Measurements from ENCODE around the gene ANK3.

Gene ANK3

GRCh38 chr10:60382946-60383681 is 6.6 kb downstream of the ANK3 start:
- DNase-seq (ENCODE audit: insufficient read length, low spot score): no peak

GRCh38 chr10:60380781-60381180 is 8.9 kb downstream of the ANK3 start:
- no peak for DNase-seq (ENCODE audit: insufficient read length, low spot score)
- no peak for FAIRE-seq

More at GRCh38 chr10:60382946-60383681, 6.6 kb downstream of the ANK3 start:
- no peak for FAIRE-seq

- DNase-seq (ENCODE audit: insufficient read length, low spot score) (no peak), FAIRE-seq (no peak)
Observed at GRCh38 chr10:60377955-60378354, 11.7 kb downstream of the ANK3 start.

- DNase-seq (ENCODE audit: insufficient read length, low spot score) (no peak), FAIRE-seq (no peak)
Observed at GRCh38 chr10:60377042-60377352, 12.7 kb downstream of the ANK3 start.

- FAIRE-seq (no peak), DNase-seq (ENCODE audit: insufficient read length, low spot score) (no peak)
Observed at GRCh38 chr10:60376221-60377041, 13.2 kb downstream of the ANK3 start.

- FAIRE-seq (no peak), DNase-seq (ENCODE audit: insufficient read length, low spot score) (no peak)
Observed at GRCh38 chr10:60375293-60376004, 14.2 kb downstream of the ANK3 start.

GRCh38 chr10:60374836-60375235 is 14.8 kb downstream of the ANK3 start:
- DNase-seq (ENCODE audit: insufficient read length, low spot score) (no peak), FAIRE-seq (no peak)

GRCh38 chr10:60372436-60372835 is 17.2 kb downstream of the ANK3 start:
- DNase-seq (ENCODE audit: insufficient read length, low spot score) (no peak), FAIRE-seq (no peak)

- DNase-seq (ENCODE audit: insufficient read length, low spot score) (no peak), FAIRE-seq (no peak)
Observed at GRCh38 chr10:60369547-60369930, 20.1 kb downstream of the ANK3 start.

- no peak for DNase-seq (ENCODE audit: insufficient read length, low spot score)
- no peak for FAIRE-seq
Observed at GRCh38 chr10:60368875-60369546, 20.7 kb downstream of the ANK3 start.

- no peak for DNase-seq (ENCODE audit: insufficient read length, low spot score)
- FAIRE-seq: no peak
Observed at GRCh38 chr10:60367901-60368300, 21.8 kb downstream of the ANK3 start.

- FAIRE-seq (no peak), DNase-seq (ENCODE audit: insufficient read length, low spot score) (no peak)
Observed at GRCh38 chr10:60367431-60367830, 22.2 kb downstream of the ANK3 start.

- FAIRE-seq (no peak), DNase-seq (ENCODE audit: insufficient read length, low spot score) (no peak)
Observed at GRCh38 chr10:60367024-60367423, 22.7 kb downstream of the ANK3 start.

GRCh38 chr10:60363187-60363586 is 26.5 kb downstream of the ANK3 start:
- DNase-seq (ENCODE audit: insufficient read length, low spot score): no peak
- no peak for FAIRE-seq

GRCh38 chr10:60362461-60362860 is 27.2 kb downstream of the ANK3 start:
- DNase-seq (ENCODE audit: insufficient read length, low spot score) (no peak), FAIRE-seq (no peak)

- peak; percentile 42 for FAIRE-seq
- no peak for DNase-seq (ENCODE audit: insufficient read length, low spot score)
Observed at GRCh38 chr10:60359066-60359465, 30.6 kb downstream of the ANK3 start.

GRCh38 chr10:60358282-60358681 is 31.4 kb downstream of the ANK3 start:
- FAIRE-seq: no peak
- no peak for DNase-seq (ENCODE audit: insufficient read length, low spot score)

- FAIRE-seq (no peak), DNase-seq (ENCODE audit: insufficient read length, low spot score) (no peak)
Observed at GRCh38 chr10:60353519-60354258, 36.0 kb downstream of the ANK3 start.

- DNase-seq (ENCODE audit: insufficient read length, low spot score) (no peak), FAIRE-seq (no peak)
Observed at GRCh38 chr10:60352105-60352504, 37.6 kb downstream of the ANK3 start.

GRCh38 chr10:60351191-60351853 is 38.4 kb downstream of the ANK3 start:
- FAIRE-seq: no peak
- DNase-seq (ENCODE audit: insufficient read length, low spot score): no peak
